Thyroid gland (tissue), 4 donors: ENCODE data around the gene AGGF1.
"Not testable (repeated sequence)": the region's sequence is repeated elsewhere in the genome, so short reads cannot be mapped to it uniquely, and the experiment has no call there.

Experiments used
- CTCF ChIP-seq, 6 experiments: fragments of 200-600 bp in 3 of 6; fragments of 450-650 bp in 3 of 6; sonication (generic) in 3 of 6; IDR thresholded peaks; one replicate each; pipeline ENCODE4 v1.5.1; 2016 to 2019; ENCODE audit warnings: antibody characterized with exemption in 6 of 6, mild to moderate bottlenecking in 2 of 6, inconsistent platforms in 1 of 6, moderate library complexity in 1 of 6
- POLR2A ChIP-seq, 2 donors: fragments of 450-650 bp; IDR thresholded peaks; one replicate each; pipeline ENCODE4 v1.6.1; 2017; ENCODE audit warnings: antibody characterized with exemption in 2 of 2, mild to moderate bottlenecking in 2 of 2, moderate library complexity in 1 of 2

GRCh38 chr5:76998251-76998650 lies 32.0 kb upstream of the AGGF1 start:
- TF ChIP-seq POLR2A, CTCF (IDR thresholded peaks at IDR 0.05): not testable (repeated sequence)
